Activated CD4-positive, alpha-beta T cell treated with anti-CD3 and anti-CD28 coated beads for 36 hours (primary cell): ENCODE measurements around the gene CGRRF1. TPM values are rescaled to one million over a fixed set of nuclear protein-coding genes. Genes with fewer than 3 reads are reported as not detected.
A peak's percentile ranks its signal among the peaks of the same experiment; 100 is the strongest.

Experiments used
- ATAC-seq: fragments of 200-7000 bp; cut with Tn5 transposase; one replicate; pipeline ENCODE4 v1.10.0; 2021; ENCODE audit warnings: mild to moderate bottlenecking, moderate library complexity
- CTCF ChIA-PET: fragments of 350-600 bp; sonication (Branson Sonifier 250); formaldehyde crosslinking; loops from one replicate; lab custom pipeline; 2021; ENCODE audit warnings: antibody characterized with exemption; lab: Charles Lee
- POLR2A ChIA-PET: fragments of 350-600 bp; sonication (Branson Sonifier 250); formaldehyde crosslinking; loops from one replicate; lab custom pipeline; 2021; ENCODE audit warnings: antibody characterized with exemption, inconsistent platforms; lab: Charles Lee
- DNase-seq: peaks from one replicate; pipeline ENCODE4 v3.0.0-alpha.2; 2020
- H3K27ac Mint-ChIP-seq: one replicate; pipeline ENCODE4 v1.8.0; 2021; ENCODE audit warnings: mixed read lengths
- H3K27me3 Mint-ChIP-seq: one replicate; pipeline ENCODE4 v1.8.0; 2021; ENCODE audit warnings: mixed read lengths
- H3K36me3 Mint-ChIP-seq: one replicate; pipeline ENCODE4 v1.8.0; 2021; ENCODE audit warnings: low read depth, mixed read lengths
- H3K4me1 Mint-ChIP-seq: one replicate; pipeline ENCODE4 v1.8.0; 2021; ENCODE audit warnings: mixed read lengths
- H3K4me3 Mint-ChIP-seq: one replicate; pipeline ENCODE4 v1.8.0; 2021; ENCODE audit warnings: mild to moderate bottlenecking, moderate library complexity, mixed read lengths
- H3K9me3 Mint-ChIP-seq: one replicate; pipeline ENCODE4 v1.8.0; 2021; ENCODE audit warnings: low read depth, mixed read lengths
- intact Hi-C, 2 experiments: fragments of 100-400 bp; cut with DNase I in 1 of 2; cut with micrococcal nuclease in 1 of 2; formaldehyde crosslinking; loops; one replicate each; pipeline versions ENCODE4 v1.14.2 to v1.15.1; 2022 to 2024; cut with DNase I, micrococcal nuclease
- total RNA-seq, 2 experiments: library from RNA; stranded (reverse); gene quantifications; one replicate each; pipeline ENCODE4 v1.2.3, GENCODE V29; 2021

The CGRRF1 gene
- total RNA-seq, 2 experiments from 2014 or later: 10.2 to 15.2 TPM

DNA sequence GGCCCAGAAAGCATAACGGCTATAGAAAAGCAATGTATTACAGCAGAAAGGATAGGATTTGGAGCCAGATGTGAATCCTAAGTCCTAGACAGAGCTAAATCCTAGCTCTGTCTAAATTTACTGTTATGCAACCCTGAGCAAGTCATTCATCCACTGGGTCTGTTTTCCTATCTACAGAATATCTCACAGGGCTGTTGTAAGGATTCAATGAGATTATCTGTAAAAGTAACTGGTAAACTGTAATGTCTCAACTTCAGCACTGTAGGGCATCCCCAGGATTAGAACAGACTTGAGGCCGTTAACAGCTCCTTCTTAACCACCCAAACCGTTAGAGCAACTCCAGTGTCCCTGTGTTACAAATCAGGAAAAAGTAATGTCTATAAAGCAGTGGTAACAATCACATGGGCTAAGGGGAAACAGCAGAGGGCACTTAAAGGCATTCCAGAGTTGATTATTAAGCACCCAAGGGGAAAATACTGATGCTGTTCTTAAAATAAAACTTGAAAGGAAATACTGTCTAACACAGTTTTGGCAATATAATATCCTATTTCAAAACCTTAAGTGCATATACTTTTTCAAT lies 31.0 kb upstream of the CGRRF1 start:
- intact Hi-C loops: no loop called here
- peaks cover 50% of the 10 kb centered on the region for H3K36me3 Mint-ChIP-seq
- peaks cover 33% of the 10 kb centered on the region for H3K4me1 Mint-ChIP-seq
- DNase-seq (no peak), ATAC-seq (no peak)
- no peak overlapping the region for H3K27ac Mint-ChIP-seq
- POLR2A ChIA-PET: no interaction called here
- H3K9me3 Mint-ChIP-seq: no peaks in the 10 kb centered on the region
- H3K27me3 Mint-ChIP-seq: no peaks in the 10 kb centered on the region
- CTCF ChIA-PET: no interaction called here
- H3K4me3 Mint-ChIP-seq: no peak overlapping the region

DNA sequence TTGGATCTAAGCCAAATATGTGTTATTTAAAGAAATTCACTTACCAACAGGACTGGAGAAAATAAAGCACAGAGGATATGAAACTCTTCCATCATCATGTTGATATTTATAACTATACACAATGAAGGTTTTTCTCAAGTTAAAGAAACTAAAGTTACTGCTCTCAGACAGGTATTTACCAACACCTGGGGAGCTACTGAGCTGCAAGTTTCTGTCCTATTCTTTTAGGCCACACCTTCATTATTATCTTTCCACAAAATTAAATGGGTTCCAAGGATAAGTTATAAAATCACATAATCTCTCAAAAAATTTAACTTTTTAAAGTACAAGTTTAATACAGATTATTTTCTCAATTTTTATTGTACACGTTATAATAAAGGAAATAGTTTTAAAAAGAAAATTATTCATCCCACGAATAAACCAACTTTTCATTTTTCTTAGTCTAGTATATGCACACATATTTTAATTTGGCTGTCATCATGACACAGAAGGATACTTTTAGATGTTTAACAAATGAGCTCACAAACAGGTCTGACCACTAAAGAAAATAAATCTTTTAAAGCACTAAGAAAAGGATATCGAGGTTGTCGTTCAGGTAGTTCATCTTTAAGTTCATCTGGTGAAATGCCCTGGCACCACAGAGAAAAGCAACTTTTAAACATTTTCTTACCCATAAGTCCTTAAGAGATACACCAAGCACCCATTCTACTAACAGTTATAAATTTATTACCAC lies 28.7 kb upstream of the CGRRF1 start:
- DNase-seq: no peak
- Mint-ChIP-seq H3K9me3 (no peaks in the 10 kb centered on the region), H3K27ac (no peak overlapping the region), H3K4me3 (no peak overlapping the region), H3K4me1 (peaks cover 51% of the 10 kb centered on the region), H3K27me3 (no peaks in the 10 kb centered on the region), H3K36me3 (peaks cover 40% of the 10 kb centered on the region)
- CTCF ChIA-PET: interaction anchor here (2.6 kb wide), 1 partner anchor 12 kb away, joined by 8 read pairs; no protein-coding TSS in a partner anchor
- no peak for ATAC-seq
- intact Hi-C loops: no loop called here
- POLR2A ChIA-PET: no interaction called here

DNA sequence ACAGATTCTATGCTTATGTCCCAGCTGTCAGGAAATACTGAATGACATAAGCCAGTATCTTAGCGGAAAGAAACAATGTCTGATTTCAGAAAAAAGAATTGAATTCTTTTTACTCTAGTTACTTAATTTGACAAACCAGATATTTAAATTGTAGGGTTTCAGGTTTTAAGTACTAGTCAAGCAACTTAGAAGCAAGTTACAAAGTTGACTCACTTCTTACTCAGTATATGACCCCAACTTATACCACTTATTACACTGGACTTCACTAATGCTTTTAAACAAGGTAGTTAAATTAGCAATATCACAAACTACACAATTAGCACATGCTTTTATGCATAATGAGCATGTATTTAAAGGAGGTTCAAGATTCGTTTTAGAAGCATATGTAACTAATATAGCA lies 28.0 kb upstream of the CGRRF1 start:
- ATAC-seq (no peak), DNase-seq (no peak)
- Mint-ChIP-seq H3K4me3 (no peak overlapping the region), H3K36me3 (peaks cover 37% of the 10 kb centered on the region), H3K4me1 (peaks cover 53% of the 10 kb centered on the region), H3K27me3 (no peaks in the 10 kb centered on the region), H3K9me3 (no peaks in the 10 kb centered on the region), H3K27ac (no peak overlapping the region)
- ChIA-PET CTCF (interaction anchor here (0.9 to 2.6 kb wide), 3 partner anchors 12 to 58 kb away, joined by 3 to 8 read pairs (median 3); no protein-coding TSS in a partner anchor), POLR2A (no interaction called here)
- intact Hi-C loops: no loop called here

DNA sequence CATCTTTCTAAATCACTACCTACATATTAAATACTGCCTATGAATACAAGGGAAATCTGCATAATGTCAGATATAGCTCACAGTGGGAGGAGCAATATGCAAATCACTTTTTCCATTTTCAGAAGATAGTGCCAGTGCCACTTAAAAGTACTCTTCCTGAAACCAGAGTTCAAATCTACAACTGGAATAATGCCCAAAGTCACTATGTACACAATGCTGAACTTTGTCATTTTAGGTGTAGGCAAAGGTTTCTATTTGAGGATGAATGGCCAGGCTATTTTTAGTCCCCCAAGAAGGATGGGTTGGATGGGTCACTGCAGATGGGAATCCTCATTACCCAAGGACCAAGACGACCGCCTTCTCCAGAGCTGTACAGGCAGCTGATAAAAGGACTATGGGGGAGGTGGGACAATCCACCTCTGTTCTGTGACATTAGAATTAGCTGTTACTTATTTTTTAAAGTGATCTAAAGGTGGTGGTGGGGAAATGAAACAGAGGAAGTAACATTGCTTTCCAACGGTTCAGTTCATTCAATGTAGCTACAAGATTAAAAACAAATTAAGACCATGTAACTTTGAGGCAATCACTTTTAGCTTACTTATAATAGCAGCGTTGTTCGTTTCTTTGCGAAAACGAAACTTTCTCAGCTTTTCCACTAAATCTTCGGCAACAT lies 26.5 kb upstream of the CGRRF1 start:
- H3K36me3 Mint-ChIP-seq: peaks cover 35% of the 10 kb centered on the region
- H3K27me3 Mint-ChIP-seq: no peaks in the 10 kb centered on the region
- ChIA-PET POLR2A (interaction anchor here (0.6 kb wide), 1 partner anchor 86 kb away, joined by 3 read pairs; no protein-coding TSS in a partner anchor), CTCF (interaction anchor here (0.9 to 1.3 kb wide), 3 partner anchors 9 to 38 kb away, joined by 3 read pairs; no protein-coding TSS in a partner anchor)
- DNase-seq: no peak
- intact Hi-C loops: no loop called here
- H3K27ac Mint-ChIP-seq: peak overlapping the region; percentile 48
- ATAC-seq: peak; percentile 62
- no peak overlapping the region for H3K4me3 Mint-ChIP-seq
- H3K9me3 Mint-ChIP-seq: no peaks in the 10 kb centered on the region
- H3K4me1 Mint-ChIP-seq: peaks cover 59% of the 10 kb centered on the region

DNA sequence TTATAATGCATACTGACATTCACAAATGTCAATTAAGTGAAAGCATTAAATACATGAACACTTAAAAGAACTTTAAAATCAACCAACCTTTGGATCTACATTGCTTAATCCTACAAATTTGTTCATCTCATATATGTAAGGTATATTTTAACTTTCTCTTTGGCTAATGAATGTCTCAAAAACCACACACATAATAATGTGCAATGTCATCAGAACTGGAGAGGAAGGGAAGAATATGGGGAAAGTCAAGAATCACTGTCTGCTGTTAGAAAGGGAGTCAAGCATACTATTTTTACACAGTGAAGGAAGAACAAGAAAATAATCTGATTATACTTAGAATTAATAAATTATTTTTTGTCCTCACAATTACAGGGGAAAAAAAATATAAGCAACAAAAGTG lies 25.9 kb upstream of the CGRRF1 start:
- intact Hi-C loops: no loop called here
- no peak overlapping the region for H3K4me3 Mint-ChIP-seq
- CTCF ChIA-PET: interaction anchor here (1.7 kb wide), 1 partner anchor 9 kb away, joined by 5 read pairs; no protein-coding TSS in a partner anchor

DNA sequence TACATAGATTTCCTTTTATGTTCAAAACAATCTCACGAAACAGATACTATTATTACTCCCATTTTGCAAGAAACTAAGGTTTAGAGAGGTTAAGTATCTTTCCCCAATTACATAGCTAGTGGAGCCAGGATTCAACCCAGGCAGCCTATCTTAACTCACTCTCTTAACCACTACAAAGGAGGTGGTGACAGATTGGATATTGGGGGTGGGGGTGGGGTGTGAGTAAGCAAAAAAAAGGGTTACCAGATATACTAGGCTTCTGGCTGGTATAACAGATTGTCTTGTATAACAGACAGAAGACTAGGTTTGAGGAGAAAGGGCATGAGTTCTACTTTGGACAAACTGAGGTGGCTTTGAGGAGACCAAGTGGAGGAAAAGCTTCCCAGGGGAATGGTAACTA lies 23.0 kb upstream of the CGRRF1 start:
- ATAC-seq (no peak), DNase-seq (no peak)
- Mint-ChIP-seq H3K36me3 (peaks cover 26% of the 10 kb centered on the region), H3K27ac (peak overlapping the region; percentile 74), H3K9me3 (no peaks in the 10 kb centered on the region), H3K4me3 (peak overlapping the region; percentile 91), H3K4me1 (peaks cover 71% of the 10 kb centered on the region), H3K27me3 (no peaks in the 10 kb centered on the region)
- ChIA-PET CTCF (interaction anchor here (0.6 to 4.8 kb wide), 5 partner anchors 9 to 89 kb away, joined by 3 to 31 read pairs (median 5); partner anchors contain the start of gene CGRRF1), POLR2A (no interaction called here)
- intact Hi-C loops: no loop called here

More for the DNA sequence above, 25.9 kb upstream of the CGRRF1 start:
- Mint-ChIP-seq H3K4me1 (peaks cover 59% of the 10 kb centered on the region), H3K9me3 (no peaks in the 10 kb centered on the region), H3K27ac (peak overlapping the region; percentile 58), H3K36me3 (peaks cover 32% of the 10 kb centered on the region), H3K27me3 (no peaks in the 10 kb centered on the region)
- POLR2A ChIA-PET: no interaction called here
- DNase-seq (no peak), ATAC-seq (no peak)

DNA sequence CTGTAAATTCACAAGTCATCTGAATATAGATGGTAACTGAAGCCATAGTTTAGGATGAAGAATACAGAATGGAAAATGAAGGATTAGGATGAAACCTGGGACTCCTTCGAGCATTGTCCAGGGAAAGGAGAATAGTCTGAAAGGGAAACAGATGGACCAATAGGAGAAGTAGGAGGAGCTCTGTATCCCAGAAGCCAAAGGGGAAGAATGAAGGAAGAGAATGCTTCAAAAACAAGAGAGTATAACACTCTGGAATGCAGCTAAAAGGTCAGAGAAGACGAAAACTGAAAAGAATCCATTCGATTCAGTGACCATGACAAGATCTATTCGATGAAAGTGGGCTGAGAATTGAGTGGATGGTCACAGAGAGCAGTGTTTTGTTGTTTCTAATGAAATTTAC lies 21.9 kb upstream of the CGRRF1 start:
- no peaks in the 10 kb centered on the region for H3K9me3 Mint-ChIP-seq
- peaks cover 20% of the 10 kb centered on the region for H3K36me3 Mint-ChIP-seq
- no peak for ATAC-seq
- H3K27ac Mint-ChIP-seq: peak overlapping the region; percentile 93
- H3K4me3 Mint-ChIP-seq: peak overlapping the region; percentile 91
- DNase-seq: no peak
- no peaks in the 10 kb centered on the region for H3K27me3 Mint-ChIP-seq
- ChIA-PET POLR2A (interaction anchor here (0.6 to 0.9 kb wide), 2 partner anchors 22 to 67 kb away, joined by 4 to 7 read pairs; partner anchors contain the start of gene CGRRF1), CTCF (interaction anchor here (0.7 to 4.8 kb wide), 15 partner anchors 8 to 320 kb away, joined by 3 to 31 read pairs (median 3); partner anchors contain the start of gene CGRRF1)
- intact Hi-C loops: loop anchor here (1.0 to 2.0 kb wide), 3 partner anchors 47 to 286 kb away; partner anchors contain the start of genes CDKN3 (in 1 of the 2) and CNIH1 (in 1 of the 2)
- H3K4me1 Mint-ChIP-seq: peaks cover 66% of the 10 kb centered on the region

DNA sequence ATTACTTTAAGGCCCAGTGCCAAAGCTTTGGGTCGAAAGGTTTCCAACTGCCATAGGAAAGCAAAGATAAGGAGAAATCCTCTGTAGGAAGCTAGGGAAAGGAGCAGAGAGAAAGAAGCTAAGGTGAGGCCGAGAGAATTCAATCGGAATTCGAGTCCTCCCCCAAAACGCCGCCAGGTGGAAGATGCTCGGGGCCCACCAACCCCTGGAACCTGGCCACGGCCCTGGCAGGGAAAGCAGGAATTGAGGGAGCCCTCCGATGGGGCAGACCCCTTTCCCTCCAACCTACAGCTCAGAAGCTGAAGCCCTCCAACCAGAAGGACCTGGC lies 21.4 kb upstream of the CGRRF1 start:
- H3K4me3 Mint-ChIP-seq: peak overlapping the region; percentile 91
- H3K27me3 Mint-ChIP-seq: no peaks in the 10 kb centered on the region
- DNase-seq (no peak), ATAC-seq (peak; percentile 16)
- POLR2A ChIA-PET: interaction anchor here (0.6 to 2.0 kb wide), 3 partner anchors 21 to 415 kb away, joined by 3 to 7 read pairs (median 6); partner anchors contain the start of gene CGRRF1
- no peaks in the 10 kb centered on the region for H3K9me3 Mint-ChIP-seq
- CTCF ChIA-PET: interaction anchor here (0.6 to 4.8 kb wide), 17 partner anchors 20 to 319 kb away, joined by 3 to 31 read pairs (median 3); partner anchors contain the start of gene CGRRF1
- intact Hi-C loops: loop anchor here (1.0 to 2.0 kb wide), 3 partner anchors 47 to 285 kb away; partner anchors contain the start of genes CDKN3 (in 1 of the 2) and CNIH1 (in 1 of the 2)
- peak overlapping the region; percentile 93 for H3K27ac Mint-ChIP-seq
- H3K4me1 Mint-ChIP-seq: peaks cover 60% of the 10 kb centered on the region
- H3K36me3 Mint-ChIP-seq: peaks cover 15% of the 10 kb centered on the region

DNA sequence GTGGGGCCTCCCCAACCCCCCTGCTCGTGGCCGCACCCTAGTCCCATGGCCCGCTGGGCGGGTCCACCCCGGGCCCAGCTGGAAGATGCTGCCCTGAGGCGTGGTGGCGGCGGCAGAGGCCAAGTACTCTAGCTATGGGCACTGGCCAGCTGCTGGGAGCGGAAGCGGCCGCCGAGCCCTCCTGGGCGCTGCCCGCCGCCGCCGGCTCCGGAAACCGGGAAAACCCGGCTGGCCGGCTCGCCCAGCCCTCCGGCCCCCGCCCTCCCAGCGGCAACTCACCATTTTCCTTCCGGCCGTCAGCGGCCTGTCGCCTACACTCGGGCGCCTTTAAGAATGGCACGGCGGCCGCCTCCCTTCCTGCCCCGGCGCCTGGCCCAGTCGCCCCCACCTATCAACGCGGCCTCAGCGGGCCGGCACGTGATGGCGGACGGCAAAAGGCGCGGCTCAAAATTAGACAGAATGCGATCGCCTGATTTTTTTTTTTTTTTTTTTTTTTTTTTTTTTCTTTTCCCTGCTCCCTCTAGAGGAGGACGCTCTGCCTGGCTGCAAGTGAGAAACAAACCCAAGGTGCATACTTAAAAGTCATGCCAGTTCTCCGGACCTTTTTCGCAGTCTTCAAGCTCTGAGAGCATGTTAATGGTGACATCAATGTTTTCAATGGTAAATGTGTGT lies 20.9 kb upstream of the CGRRF1 start, which contains the start of gene GMFB:
Gene GMFB (minus strand): TSS at position 335 of the 672 bp plus-strand sequence. CDS start 53 bp downstream, at position 282.
- Mint-ChIP-seq H3K27me3 (no peaks in the 10 kb centered on the region), H3K27ac (peak within 1 kb of the TSS; percentile 96), H3K36me3 (peaks cover 10% of the 10 kb centered on the region), H3K9me3 (no peaks in the 10 kb centered on the region), H3K4me3 (peak within 1 kb of the TSS; percentile 91), H3K4me1 (peaks cover 56% of the 10 kb centered on the region)
- intact Hi-C loops: loop anchor here (1.0 to 2.0 kb wide), 7 partner anchors 21 to 285 kb away; partner anchors contain the start of genes CGRRF1 (in 2 of the 2), CNIH1 (in 2 of the 2) and CDKN3 (in 1 of the 2)
- DNase-seq (peak; percentile 94), ATAC-seq (peak; percentile 96)
- POLR2A ChIA-PET: interaction anchor here (0.6 to 2.0 kb wide), 3 partner anchors 21 to 414 kb away, joined by 3 to 7 read pairs (median 6); partner anchors contain the start of gene CGRRF1
- CTCF ChIA-PET: interaction anchor here (0.6 to 4.8 kb wide), 13 partner anchors 16 to 213 kb away, joined by 3 to 31 read pairs (median 3); partner anchors contain the start of gene CGRRF1

DNA sequence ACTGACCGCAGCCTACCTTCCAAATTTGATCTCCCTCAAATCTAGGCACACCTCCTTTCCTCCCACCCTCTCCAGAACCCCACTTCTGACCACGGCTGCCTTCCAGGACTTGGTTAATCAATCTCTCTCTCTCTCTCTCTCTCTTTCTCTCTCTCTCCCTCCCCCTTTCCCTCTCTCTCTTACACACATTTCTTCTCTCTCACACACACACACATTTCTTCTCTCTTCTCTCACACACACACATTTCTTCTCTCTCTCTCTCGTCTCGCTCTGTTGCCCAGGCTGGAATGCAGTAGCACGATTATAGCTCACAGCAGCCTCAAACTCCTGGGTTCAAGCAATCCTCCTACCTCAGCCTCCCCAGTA lies 20.4 kb upstream of the CGRRF1 start:
- Mint-ChIP-seq H3K4me3 (peak overlapping the region; percentile 91), H3K9me3 (no peaks in the 10 kb centered on the region), H3K27ac (peak overlapping the region; percentile 96), H3K27me3 (no peaks in the 10 kb centered on the region), H3K4me1 (peaks cover 50% of the 10 kb centered on the region), H3K36me3 (peaks cover 8% of the 10 kb centered on the region)
- intact Hi-C loops: loop anchor here (1.0 to 2.0 kb wide), 6 partner anchors 20 to 93 kb away; partner anchors contain the start of genes CGRRF1 (in 2 of the 2), CNIH1 (in 2 of the 2) and CDKN3 (in 1 of the 2)
- no peak for ATAC-seq
- POLR2A ChIA-PET: interaction anchor here (2.0 kb wide), 1 partner anchor 20 kb away, joined by 6 read pairs; the partner anchor contains the start of gene CGRRF1
- DNase-seq: no peak
- CTCF ChIA-PET: interaction anchor here (1.0 to 4.8 kb wide), 3 partner anchors 16 to 34 kb away, joined by 3 to 31 read pairs (median 3); partner anchors contain the start of gene CGRRF1
